Psoas muscle (tissue), 8 donors: Measurements from ENCODE around the gene CUX1. TPM values are rescaled to one million over a fixed set of nuclear protein-coding genes. Genes with fewer than 3 reads are reported as not detected.

Experiments
- ATAC-seq, 4 donors: fragments of 200-7000 bp; cut with Tn5 transposase; one replicate each; pipeline ENCODE4 v1.9.1; 2020; ENCODE audit warnings: moderate library complexity in 3 of 4, mild to moderate bottlenecking in 2 of 4
- DNase-seq, 2 donors: peaks; one replicate each; pipeline ENCODE4 v3.0.0-alpha.2; 2020
- H3K27ac ChIP-seq: fragments of 200-600 bp; one replicate; pipeline ENCODE4 v1.8.0; 2022
- H3K27me3 ChIP-seq, 3 donors: fragments of 200-600 bp in 1 of 3; one replicate each; pipeline versions ENCODE4 v1.6.1 to v1.8.0; 2013 to 2022; ENCODE audit warnings: low read length in 2 of 3, mild to moderate bottlenecking in 2 of 3, moderate library complexity in 1 of 3; ENCODE audit not compliant: insufficient read depth in 3 of 3
- H3K36me3 ChIP-seq, 2 donors: fragments of 200-600 bp in 1 of 2; one replicate each; pipeline versions ENCODE4 v1.6.1 to v1.8.0; 2013 to 2022; ENCODE audit warnings: low read depth in 1 of 2, mild to moderate bottlenecking in 1 of 2, moderate library complexity in 1 of 2; ENCODE audit not compliant: insufficient read depth in 1 of 2
- H3K4me1 ChIP-seq: fragments of 200-600 bp; one replicate; pipeline ENCODE4 v1.8.0; 2022
- H3K4me3 ChIP-seq: fragments of 200-600 bp; one replicate; pipeline ENCODE4 v1.8.0; 2022; ENCODE audit warnings: mild to moderate bottlenecking
- H3K9me3 ChIP-seq: fragments of 200-600 bp; one replicate; pipeline ENCODE4 v1.8.0; 2022
- WGBS, 3 donors: extraction: QIAGEN DNeasy Blood & Tissue Kit; methylation state at CpG; one replicate each; pipeline versions ENCODE4 v1.1.6 to v1.1.7; 2013; 5-methylcytosine and 5-hydroxymethylcytosine counted together
- intact Hi-C, 2 donors: fragments of 100-400 bp; cut with DNase I; formaldehyde crosslinking; loops; one replicate each; pipeline versions ENCODE4 v1.11.0 to v1.14.2; 2022
- polyA plus RNA-seq, 3 donors: library from polyadenylated mRNA; stranded (reverse); fragments of 200-250 nt; gene quantifications; one replicate each; pipeline ENCODE4 v1.2.3, GENCODE V29; 2013
- total RNA-seq, 4 donors: library from RNA; stranded (reverse); fragmentation: NEBNext Ultra II Directional in 2 of 4; extraction: Animal tissue kit (Norgen Biotek cat#: 25700) in 2 of 4; gene quantifications; one replicate each; pipeline versions ENCODE4 v1.2.1 to v1.2.4, GENCODE V29; 2021 to 2023
- TF ChIP-seq, protein P1 (sequence below): fragments of 200-600 bp; IDR thresholded peaks from one replicate; pipeline ENCODE4 v1.8.0; 2022; ENCODE audit warnings: antibody characterized with exemption
- donor health status: healthy with polysubstance abuse.
- donor health status: DM: no; HTN: no; CAD: no; lungs with moderate emphysema.
- donor health status: Bipolar disorder and iron deficiency.
- donor health status: healthy.
- donor health status: DM: yes; HTN: yes; CAD: no.
- donor health status: DM: no; HTN: no; CAD: no.
- donor health status: DM: no; HTN: no; CAD: no.
- donor health status: DM: yes; HTN: yes; CAD: no.

The CUX1 gene
- total and polyA plus RNA-seq, 7 donors: 12.5 to 95.6 (median 72.4) TPM

DNA sequence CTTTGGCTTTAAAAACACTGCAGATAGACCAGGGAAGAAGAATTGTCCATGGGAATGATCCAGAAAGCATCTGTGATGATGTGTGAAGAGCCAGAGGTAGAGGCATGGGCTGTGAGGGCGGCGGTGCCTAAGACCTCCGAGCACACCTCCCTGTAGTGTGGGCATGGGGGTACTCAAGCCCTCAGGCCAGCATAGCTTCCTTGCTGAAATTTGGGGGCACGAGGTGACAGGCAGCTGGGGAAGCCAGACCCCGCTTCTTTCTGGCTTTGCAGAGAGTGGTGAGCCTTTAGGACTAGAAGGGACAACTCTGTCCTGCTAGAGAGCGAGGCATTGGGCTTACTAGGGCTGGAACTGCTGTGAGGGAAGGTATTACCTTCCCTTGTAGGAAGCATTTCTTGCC, 281.6 kb downstream of the CUX1 start:
- H3K27ac ChIP-seq: no peak overlapping the region
- ATAC-seq (no peak), DNase-seq (no peak)
- 95 to 97% (median 96%) methylated on average over 5 to 6 of the region's 6 CpGs for WGBS, 3 donors
- H3K27me3 ChIP-seq: no peaks in the 10 kb centered on the region
- intact Hi-C loops: no loop called here
- TF ChIP-seq, protein P1, sequence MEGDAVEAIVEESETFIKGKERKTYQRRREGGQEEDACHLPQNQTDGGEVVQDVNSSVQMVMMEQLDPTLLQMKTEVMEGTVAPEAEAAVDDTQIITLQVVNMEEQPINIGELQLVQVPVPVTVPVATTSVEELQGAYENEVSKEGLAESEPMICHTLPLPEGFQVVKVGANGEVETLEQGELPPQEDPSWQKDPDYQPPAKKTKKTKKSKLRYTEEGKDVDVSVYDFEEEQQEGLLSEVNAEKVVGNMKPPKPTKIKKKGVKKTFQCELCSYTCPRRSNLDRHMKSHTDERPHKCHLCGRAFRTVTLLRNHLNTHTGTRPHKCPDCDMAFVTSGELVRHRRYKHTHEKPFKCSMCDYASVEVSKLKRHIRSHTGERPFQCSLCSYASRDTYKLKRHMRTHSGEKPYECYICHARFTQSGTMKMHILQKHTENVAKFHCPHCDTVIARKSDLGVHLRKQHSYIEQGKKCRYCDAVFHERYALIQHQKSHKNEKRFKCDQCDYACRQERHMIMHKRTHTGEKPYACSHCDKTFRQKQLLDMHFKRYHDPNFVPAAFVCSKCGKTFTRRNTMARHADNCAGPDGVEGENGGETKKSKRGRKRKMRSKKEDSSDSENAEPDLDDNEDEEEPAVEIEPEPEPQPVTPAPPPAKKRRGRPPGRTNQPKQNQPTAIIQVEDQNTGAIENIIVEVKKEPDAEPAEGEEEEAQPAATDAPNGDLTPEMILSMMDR: no peak
- no peaks in the 10 kb centered on the region for H3K4me1 ChIP-seq
- no peaks in the 10 kb centered on the region for H3K9me3 ChIP-seq
- peaks cover 5 to 32% of the 10 kb centered on the region in 2 donors for H3K36me3 ChIP-seq
- no peak overlapping the region for H3K4me3 ChIP-seq

DNA sequence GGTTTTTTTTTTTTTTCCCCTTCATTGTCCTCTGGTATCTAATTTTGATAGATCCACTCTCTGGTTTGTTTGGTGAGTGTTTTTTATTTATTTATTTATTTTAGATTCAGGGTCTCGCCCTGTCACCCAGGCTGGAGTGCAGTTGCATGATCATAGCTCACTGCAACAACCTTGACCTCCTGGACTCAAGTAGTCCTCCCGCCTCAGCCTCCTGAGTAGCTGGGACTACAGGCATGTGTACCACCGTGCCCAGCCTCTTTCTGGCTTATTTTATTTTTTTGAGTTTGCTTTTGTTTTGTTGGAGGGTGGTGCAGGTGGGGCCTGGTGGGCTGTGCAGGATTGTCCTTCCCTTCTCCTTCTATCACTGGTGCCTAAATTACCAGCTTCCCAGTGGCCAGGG, 282.0 kb downstream of the CUX1 start:
- Histone ChIP-seq H3K4me3 (no peak overlapping the region), H3K36me3 (peaks cover 5 to 37% of the 10 kb centered on the region in 2 donors), H3K9me3 (no peaks in the 10 kb centered on the region), H3K27me3 (no peaks in the 10 kb centered on the region), H3K4me1 (no peaks in the 10 kb centered on the region), H3K27ac (no peak overlapping the region)
- WGBS, 3 donors: 95 to 100% (median 98%) methylated on average over 3 of the region's 3 CpGs
- intact Hi-C loops: no loop called here
- no peak for ATAC-seq
- TF ChIP-seq, protein P1: no peak
- no peak for DNase-seq

DNA sequence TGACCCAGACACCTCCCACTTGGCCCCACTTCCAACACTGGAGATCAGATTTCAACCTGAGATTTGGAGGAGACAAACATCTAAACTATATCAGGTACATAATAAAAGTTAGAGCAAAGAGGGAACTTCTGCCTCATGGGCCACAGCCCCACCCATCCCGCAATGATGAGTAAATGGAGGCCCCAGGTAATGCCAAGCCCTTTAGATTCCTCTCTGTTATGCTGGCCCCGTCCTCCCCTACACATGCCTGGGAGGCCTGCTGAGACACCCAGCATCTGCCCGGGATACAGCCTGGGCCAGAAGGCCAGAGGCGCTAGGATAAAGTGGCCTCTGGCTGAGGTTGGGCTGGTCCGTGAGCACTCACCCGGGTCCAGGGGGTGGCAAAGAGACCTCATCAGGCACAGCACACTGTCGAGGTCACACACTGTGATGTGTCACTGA, 283.7 kb downstream of the CUX1 start:
- Histone ChIP-seq H3K27ac (no peak overlapping the region), H3K4me3 (no peak overlapping the region), H3K27me3 (no peaks in the 10 kb centered on the region), H3K4me1 (no peaks in the 10 kb centered on the region), H3K36me3 (peaks cover 5 to 44% of the 10 kb centered on the region in 2 donors), H3K9me3 (no peaks in the 10 kb centered on the region)
- DNase-seq (no peak), ATAC-seq (no peak)
- 82 to 92% (median 86%) methylated on average over 7 of the region's 7 CpGs for WGBS, 3 donors
- TF ChIP-seq, protein P1: no peak
- intact Hi-C loops: no loop called here

DNA sequence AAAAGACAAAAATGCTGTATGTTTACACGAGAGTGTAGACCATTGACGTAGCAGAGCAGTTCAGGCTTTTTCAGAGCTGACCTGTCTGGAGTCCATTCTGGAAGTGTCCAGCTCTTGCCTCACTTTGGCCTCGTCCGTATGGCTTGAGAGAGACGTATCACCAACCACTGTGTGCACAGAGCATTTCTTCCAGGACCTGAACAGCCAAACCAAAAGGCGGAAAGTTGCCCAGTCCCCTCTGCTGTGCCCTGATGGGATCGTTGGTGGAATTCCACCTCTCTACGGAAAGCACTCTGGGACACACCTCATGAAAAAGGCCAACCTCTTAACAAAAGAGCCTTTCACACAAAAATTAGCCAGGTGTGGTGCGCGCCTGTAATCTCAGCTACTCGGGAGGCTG, 284.5 kb downstream of the CUX1 start:
- DNase-seq: no peak
- no peaks in the 10 kb centered on the region for H3K27me3 ChIP-seq
- no peak overlapping the region for H3K27ac ChIP-seq
- TF ChIP-seq, protein P1: no peak
- no peak overlapping the region for H3K4me3 ChIP-seq
- H3K4me1 ChIP-seq: no peaks in the 10 kb centered on the region
- intact Hi-C loops: no loop called here
- peak in 1 of 4 donors; percentile 12 for ATAC-seq
- H3K36me3 ChIP-seq: peaks cover 5 to 52% of the 10 kb centered on the region in 2 donors
- no peaks in the 10 kb centered on the region for H3K9me3 ChIP-seq
- WGBS, 3 donors: 93 to 96% (median 93%) methylated on average over 11 of the region's 11 CpGs

- 93 to 97% (median 95%) methylated on average over 5 of the region's 5 CpGs for whole genome bisulfite sequencing, 3 donors
- intact Hi-C loops: no loop called here
Measured at GRCh38 chr7:102103027-102103372, 285.6 kb downstream of the CUX1 start.

More at GRCh38 chr7:102103027-102103372, 285.6 kb downstream of the CUX1 start:
- Histone ChIP-seq H3K27me3 (no peaks in the 10 kb centered on the region), H3K9me3 (no peaks in the 10 kb centered on the region), H3K4me3 (no peak overlapping the region), H3K36me3 (peaks cover 0 to 51% of the 10 kb centered on the region in 2 donors), H3K27ac (no peak overlapping the region), H3K4me1 (no peaks in the 10 kb centered on the region)
- DNase-seq (no peak), ATAC-seq (peak in 1 of 4 donors; percentile 18)
- TF ChIP-seq, protein P1: no peak
